Measurements from ENCODE around the gene DNAH2. TPM values are rescaled to one million over a fixed set of nuclear protein-coding genes. Genes with fewer than 3 reads are reported as not detected.

DNAH2 gene
- total RNA-seq, 1 donor: under 0.01 TPM

- Histone ChIP-seq H3K9me3 (ENCODE audit: low read depth, low read length) (no peaks in the 10 kb centered on the region), H4K20me1 (ENCODE audit: insufficient read depth, low read length) (no peaks in the 10 kb centered on the region), H3K27ac (ENCODE audit: low read depth, low read length) (no peak overlapping the region), H3K4me1 (ENCODE audit: insufficient read depth, low read length) (peaks cover 11% of the 10 kb centered on the region), H3K4me3 (ENCODE audit: insufficient read depth, low read length) (no peak overlapping the region), H2AFZ (ENCODE audit: low read length) (no peak overlapping the region), H3K4me2 (ENCODE audit: insufficient read depth, low read length) (no peak overlapping the region), H3K27me3 (ENCODE audit: insufficient read depth, low read length) (peaks cover 30% of the 10 kb centered on the region), H3K36me3 (ENCODE audit: insufficient read depth, low read length) (peaks cover 5% of the 10 kb centered on the region), H3K79me2 (ENCODE audit: insufficient read depth, low read length) (no peaks in the 10 kb centered on the region)
- TF ChIP-seq CTCF (IDR thresholded peaks at IDR 0.05; ENCODE audit: extremely low read depth, low read depth, low read length): no peak
- DNase-seq (ENCODE audit: insufficient read length, low spot score, missing footprints): no peak
Measured at GRCh38 chr17:7701681-7702080, 15.9 kb upstream of the DNAH2 start.

DNA sequence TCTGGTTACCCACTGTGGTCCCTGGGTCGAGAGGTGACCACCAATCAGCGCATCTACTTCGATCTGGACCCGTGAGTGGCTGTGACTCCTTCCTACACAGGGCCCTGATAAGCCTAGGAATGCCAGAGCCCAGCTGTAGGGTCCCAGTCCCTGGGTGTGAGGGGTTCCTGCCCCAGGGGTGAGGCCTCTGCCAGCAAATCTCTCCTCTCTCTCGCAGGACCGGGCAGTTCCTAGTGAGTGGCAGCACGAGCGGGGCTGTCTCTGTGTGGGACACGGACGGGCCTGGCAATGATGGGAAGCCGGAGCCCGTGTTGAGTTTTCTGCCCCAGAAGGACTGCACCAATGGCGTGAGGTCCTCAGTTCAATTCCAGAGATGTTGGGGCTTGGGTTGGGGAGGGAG lies 14.8 kb upstream of the DNAH2 start:
- H3K9me3 ChIP-seq (ENCODE audit: low read depth, low read length): no peaks in the 10 kb centered on the region
- no peak for DNase-seq (ENCODE audit: insufficient read length, low spot score, missing footprints)
- no peaks in the 10 kb centered on the region for H3K79me2 ChIP-seq (ENCODE audit: insufficient read depth, low read length)
- no peak overlapping the region for H3K4me2 ChIP-seq (ENCODE audit: insufficient read depth, low read length)
- no peak for TF ChIP-seq CTCF (IDR thresholded peaks at IDR 0.05; ENCODE audit: extremely low read depth, low read depth, low read length)
- H3K27me3 ChIP-seq (ENCODE audit: insufficient read depth, low read length): peaks cover 40% of the 10 kb centered on the region
- H3K4me3 ChIP-seq (ENCODE audit: insufficient read depth, low read length): no peak overlapping the region
- no peaks in the 10 kb centered on the region for H4K20me1 ChIP-seq (ENCODE audit: insufficient read depth, low read length)
- peaks cover 11% of the 10 kb centered on the region for H3K4me1 ChIP-seq (ENCODE audit: insufficient read depth, low read length)
- no peak overlapping the region for H3K27ac ChIP-seq (ENCODE audit: low read depth, low read length)
- H2AFZ ChIP-seq (ENCODE audit: low read length): no peak overlapping the region
- peaks cover 5% of the 10 kb centered on the region for H3K36me3 ChIP-seq (ENCODE audit: insufficient read depth, low read length)

- no peak overlapping the region for H3K27ac ChIP-seq (ENCODE audit: low read depth, low read length)
- TF ChIP-seq CTCF (IDR thresholded peaks at IDR 0.05; ENCODE audit: extremely low read depth, low read depth, low read length): no peak
- peaks cover 40% of the 10 kb centered on the region for H3K27me3 ChIP-seq (ENCODE audit: insufficient read depth, low read length)
- H4K20me1 ChIP-seq (ENCODE audit: insufficient read depth, low read length): no peaks in the 10 kb centered on the region
- no peak for DNase-seq (ENCODE audit: insufficient read length, low spot score, missing footprints)
- H3K4me3 ChIP-seq (ENCODE audit: insufficient read depth, low read length): peak overlapping the region; percentile 59
- peaks cover 11% of the 10 kb centered on the region for H3K4me1 ChIP-seq (ENCODE audit: insufficient read depth, low read length)
- peak overlapping the region; percentile 73 for H3K4me2 ChIP-seq (ENCODE audit: insufficient read depth, low read length)
- no peaks in the 10 kb centered on the region for H3K9me3 ChIP-seq (ENCODE audit: low read depth, low read length)
- H3K79me2 ChIP-seq (ENCODE audit: insufficient read depth, low read length): no peaks in the 10 kb centered on the region
- H2AFZ ChIP-seq (ENCODE audit: low read length): no peak overlapping the region
- peaks cover 5% of the 10 kb centered on the region for H3K36me3 ChIP-seq (ENCODE audit: insufficient read depth, low read length)
Measured at GRCh38 chr17:7703584-7704479, 13.7 kb upstream of the DNAH2 start.

DNA sequence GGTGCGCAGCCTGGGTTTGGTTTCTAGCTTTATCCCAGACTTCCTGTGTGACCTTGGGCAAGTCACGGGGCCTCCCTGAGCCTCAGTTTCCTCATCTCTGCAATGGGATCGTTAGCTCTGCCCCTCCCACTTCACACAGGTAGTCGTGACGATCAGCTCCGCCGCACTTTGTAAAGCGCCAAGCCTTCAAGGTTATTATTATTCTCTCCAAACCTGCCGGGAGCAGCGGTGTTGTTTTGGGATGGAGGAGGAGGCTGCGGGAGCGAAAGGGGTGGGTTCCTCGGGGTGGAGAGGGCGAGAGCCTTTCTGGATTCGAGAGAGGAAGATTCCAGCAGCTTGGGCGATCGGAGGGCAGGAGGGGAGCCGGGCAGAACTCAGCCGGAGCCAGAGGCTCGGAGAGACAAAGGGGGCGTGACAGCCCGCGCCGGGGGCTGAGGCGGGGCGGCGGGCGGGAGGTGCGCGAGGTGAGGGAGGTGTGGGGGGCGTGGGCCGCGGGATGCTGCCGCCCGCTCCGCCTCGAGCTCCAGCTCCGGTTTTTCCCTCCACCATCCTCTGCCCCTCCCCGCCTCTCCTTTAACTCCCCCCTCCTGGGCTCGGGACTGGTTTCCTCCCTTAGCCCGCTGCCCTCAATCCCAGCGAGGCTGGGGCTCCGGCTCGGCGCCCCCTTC lies 12.8 kb upstream of the DNAH2 start, which contains the start of gene EFNB3:
Gene EFNB3, plus strand, starts transcription at position 602 of the 668 bp plus-strand sequence. CDS start 397 bp downstream, outside the sequence.
- Histone ChIP-seq H3K36me3 (ENCODE audit: insufficient read depth, low read length) (peaks cover 5% of the 10 kb centered on the region), H3K4me2 (ENCODE audit: insufficient read depth, low read length) (peak within 1 kb of the TSS; percentile 73), H3K27ac (ENCODE audit: low read depth, low read length) (no peak within 1 kb of the TSS), H3K4me1 (ENCODE audit: insufficient read depth, low read length) (peaks cover 11% of the 10 kb centered on the region), H3K9me3 (ENCODE audit: low read depth, low read length) (no peaks in the 10 kb centered on the region), H3K4me3 (ENCODE audit: insufficient read depth, low read length) (peak within 1 kb of the TSS; percentile 59), H3K27me3 (ENCODE audit: insufficient read depth, low read length) (peaks cover 40% of the 10 kb centered on the region), H3K79me2 (ENCODE audit: insufficient read depth, low read length) (no peaks in the 10 kb centered on the region), H2AFZ (ENCODE audit: low read length) (peak within 1 kb of the TSS; percentile 51), H4K20me1 (ENCODE audit: insufficient read depth, low read length) (no peaks in the 10 kb centered on the region)
- DNase-seq (ENCODE audit: insufficient read length, low spot score, missing footprints): no peak
- TF ChIP-seq CTCF (IDR thresholded peaks at IDR 0.05; ENCODE audit: extremely low read depth, low read depth, low read length): no peak

All from osteoblast (primary cell).